Measurements from ENCODE around the gene ZNF532.

Gene ZNF532

DNA sequence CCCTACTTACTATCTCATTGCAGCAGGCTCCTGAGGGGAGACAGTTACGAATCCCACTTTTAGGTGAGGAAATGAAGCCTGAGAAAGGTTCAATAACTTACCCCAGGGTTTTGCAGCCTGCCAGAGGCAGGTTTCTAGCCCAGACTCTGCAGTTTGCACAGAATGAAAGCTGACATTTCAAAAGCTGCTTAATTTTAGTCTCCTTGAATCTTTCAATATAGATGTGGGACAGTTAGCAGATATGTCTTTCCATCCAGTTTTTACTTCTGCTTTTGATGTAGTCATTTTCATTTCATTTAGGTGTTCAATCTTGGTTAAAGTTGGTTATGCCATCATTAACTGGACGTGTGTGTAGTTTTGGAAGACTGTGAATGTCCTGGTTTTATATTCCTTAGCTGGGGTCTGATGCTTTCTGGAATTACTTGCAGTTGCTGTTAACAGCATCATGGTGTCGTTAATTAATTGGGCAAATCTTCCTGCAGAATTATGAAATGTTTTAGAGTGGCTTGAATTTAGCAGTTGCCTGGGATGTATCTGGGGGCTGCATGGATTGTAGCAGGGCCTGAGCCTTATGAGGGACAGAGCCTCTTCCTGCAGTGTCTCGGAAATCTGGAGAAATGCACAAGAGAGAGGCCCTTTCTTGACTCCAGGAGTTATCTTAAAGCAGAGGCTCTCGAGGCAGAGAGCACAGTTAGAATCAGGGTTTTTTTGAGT lies 100.8 kb downstream of the ZNF532 start:
- DNase-seq = no peak
- TF ChIP-seq GATA1 (IDR thresholded peaks at IDR 0.05; ENCODE audit: low read depth, low read length) = no peak
- TF ChIP-seq POLR2A (IDR thresholded peaks at IDR 0.05; ENCODE audit: low read length) = no peak

DNA sequence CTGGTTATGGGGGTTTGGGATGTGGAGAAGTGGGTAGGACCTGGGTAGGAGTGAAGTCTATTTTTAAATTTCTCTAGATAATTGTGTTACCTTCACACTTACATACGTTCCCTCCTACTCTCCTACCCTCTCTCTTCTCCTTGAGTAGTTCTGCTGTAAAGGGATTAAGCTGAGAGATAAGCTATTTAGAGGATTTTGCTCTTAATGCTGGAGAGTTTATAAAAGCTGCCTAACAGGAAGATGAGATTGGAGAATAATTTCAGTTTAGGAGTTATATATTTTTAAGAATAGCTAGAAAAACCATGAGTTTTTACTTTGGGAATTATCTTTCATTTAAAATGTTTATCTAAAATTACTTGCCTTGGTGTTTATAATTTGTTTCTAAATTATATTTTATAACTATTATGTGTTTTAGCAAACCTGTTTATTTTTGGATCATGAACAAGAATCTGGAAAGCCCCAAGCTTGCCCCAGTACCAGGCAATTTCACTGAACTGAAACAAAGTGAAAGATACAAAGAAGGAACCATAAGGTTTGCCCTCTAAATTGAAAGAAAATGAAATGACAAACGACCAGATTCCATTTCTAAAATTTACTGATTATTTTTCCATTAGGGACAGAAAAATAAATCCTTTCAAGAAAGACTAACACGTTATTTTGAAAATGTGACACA lies 101.5 kb downstream of the ZNF532 start:
- TF ChIP-seq GATA1 (IDR thresholded peaks at IDR 0.05; ENCODE audit: low read depth, low read length) (no peak), POLR2A (IDR thresholded peaks at IDR 0.05; ENCODE audit: low read length) (no peak)
- DNase-seq = no peak

DNA sequence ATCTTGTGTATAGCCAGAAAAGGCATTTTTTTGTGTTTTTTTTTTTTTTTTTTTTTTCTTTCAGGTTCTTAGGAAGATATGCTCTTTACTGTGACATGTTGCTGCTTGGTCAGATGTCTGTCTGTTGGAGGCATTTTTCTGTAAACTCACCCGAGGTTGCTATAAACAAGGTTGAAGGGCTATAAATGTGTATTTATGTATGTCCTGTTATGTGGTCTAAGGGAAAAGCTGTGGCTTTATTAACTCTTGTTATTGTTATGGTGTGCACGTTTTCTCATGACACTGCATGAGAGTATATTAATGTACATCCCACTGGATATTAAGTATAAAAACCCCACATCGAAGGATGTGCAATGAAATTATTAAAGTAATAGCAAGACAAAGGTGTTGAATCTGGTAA lies 102.0 kb downstream of the ZNF532 start:
- TF ChIP-seq POLR2A (IDR thresholded peaks at IDR 0.05; ENCODE audit: low read length) = no peak
- TF ChIP-seq GATA1 (IDR thresholded peaks at IDR 0.05; ENCODE audit: low read depth, low read length) = no peak
- no peak for DNase-seq

DNA sequence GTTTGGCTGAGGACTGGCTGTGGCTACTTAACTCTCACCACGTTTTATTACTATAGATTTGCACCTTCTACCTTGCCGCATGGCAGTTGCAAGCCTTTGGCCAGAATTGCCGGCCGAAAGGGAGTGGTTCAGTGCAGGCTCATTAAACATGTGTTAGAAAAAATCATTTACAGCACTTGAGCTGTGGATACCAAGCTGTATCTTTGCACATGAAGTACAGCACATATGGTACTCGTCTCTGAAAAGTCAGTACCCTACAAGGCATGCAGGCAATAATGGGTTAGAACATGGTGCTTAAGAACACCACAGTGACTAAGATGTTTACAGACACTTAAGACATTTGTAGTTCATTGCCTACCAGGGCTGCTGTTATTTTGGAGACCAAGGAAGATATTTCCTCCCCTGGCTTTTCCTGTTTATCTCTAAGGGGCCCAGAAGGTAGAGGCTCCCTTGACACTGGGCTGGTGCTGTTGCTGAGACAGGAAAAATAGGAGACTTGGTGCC lies 103.1 kb downstream of the ZNF532 start:
- TF ChIP-seq POLR2A (IDR thresholded peaks at IDR 0.05; ENCODE audit: low read length) = no peak
- no peak for TF ChIP-seq GATA1 (IDR thresholded peaks at IDR 0.05; ENCODE audit: low read depth, low read length)
- no peak for DNase-seq

DNA sequence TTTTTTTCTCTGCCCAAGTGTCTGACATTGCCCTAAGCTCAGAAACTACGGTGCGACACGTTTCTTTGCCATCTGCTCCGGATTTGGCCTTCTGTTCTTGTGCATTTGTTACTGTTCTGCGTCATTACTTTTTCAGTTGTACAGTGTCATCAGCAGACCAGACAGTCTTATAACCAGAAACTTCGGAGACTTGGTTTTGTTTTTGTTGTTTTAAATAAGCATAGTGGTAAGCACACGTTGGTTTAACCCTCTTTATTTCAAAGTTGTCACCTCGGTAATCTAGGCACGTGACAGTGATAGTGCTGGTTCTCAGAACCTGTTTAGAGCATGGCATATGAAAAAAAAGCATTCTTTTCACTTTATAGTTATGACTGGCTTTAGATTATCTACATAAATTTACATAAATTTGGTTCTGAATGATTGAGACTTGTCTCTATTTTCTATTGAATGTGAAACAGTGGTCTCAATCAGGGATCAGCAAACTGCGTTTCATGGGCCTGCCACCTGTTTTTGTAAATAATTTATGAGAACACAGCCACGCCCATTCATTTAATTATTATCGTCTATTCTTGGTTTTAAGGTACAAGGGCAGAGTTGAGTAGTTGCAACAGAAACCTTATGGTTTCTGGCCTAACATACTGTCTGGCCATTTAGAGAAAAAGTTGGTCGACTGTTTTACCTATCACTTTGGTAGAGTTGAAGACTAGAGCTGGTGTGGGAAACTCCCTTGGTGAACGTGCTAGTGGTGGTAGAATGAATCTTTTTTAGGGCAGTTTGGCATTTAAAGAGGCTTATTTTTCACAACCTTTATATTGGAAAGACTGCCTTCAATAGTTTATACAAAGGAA lies 106.5 kb downstream of the ZNF532 start:
- no peak for DNase-seq
- TF ChIP-seq POLR2A (IDR thresholded peaks at IDR 0.05; ENCODE audit: low read length) = no peak
- no peak for TF ChIP-seq GATA1 (IDR thresholded peaks at IDR 0.05; ENCODE audit: low read depth, low read length)

DNA sequence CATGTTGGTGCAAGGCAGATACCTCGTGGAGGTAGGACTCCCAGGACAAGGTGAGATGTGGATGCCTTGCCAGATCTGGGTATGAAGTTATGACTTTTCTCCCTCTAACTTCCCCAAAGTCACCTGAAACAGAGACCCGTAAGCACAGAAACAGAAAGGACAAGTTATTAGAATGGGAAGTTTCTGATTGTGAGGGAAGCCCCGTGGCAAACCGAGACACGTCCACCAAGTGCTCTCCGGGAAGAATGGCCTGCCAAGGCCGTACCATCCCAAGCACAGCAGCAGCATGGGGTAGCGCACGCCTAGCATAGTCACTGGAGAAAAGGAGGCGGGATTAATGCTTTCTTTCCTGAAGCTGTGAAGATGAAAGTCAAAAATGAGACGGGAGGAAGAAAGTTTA lies 110.6 kb downstream of the ZNF532 start:
- no peak for TF ChIP-seq GATA1 (IDR thresholded peaks at IDR 0.05; ENCODE audit: low read depth, low read length)
- TF ChIP-seq POLR2A (IDR thresholded peaks at IDR 0.05; ENCODE audit: low read length) = no peak
- no peak for DNase-seq

DNA sequence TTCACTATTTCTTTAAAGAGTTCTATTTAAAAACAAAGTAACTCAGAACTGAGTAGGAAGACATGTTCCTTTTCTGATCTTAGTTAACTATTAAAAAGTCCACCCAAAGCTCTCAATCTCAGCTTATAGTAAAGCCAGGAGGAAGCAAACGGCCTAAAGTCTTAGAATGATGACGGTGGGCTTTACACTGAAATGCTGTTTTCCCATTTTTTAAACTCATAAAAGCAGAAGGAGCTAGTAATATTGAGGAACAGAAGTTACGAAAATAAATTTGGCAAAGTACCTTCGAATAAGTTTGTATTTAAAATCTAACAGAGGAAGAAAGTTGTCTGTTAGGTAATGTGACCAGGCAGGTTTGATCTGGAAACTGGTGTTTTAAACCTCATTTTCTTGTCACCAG lies 111.1 kb downstream of the ZNF532 start:
- TF ChIP-seq POLR2A (IDR thresholded peaks at IDR 0.05; ENCODE audit: low read length) (no peak), GATA1 (IDR thresholded peaks at IDR 0.05; ENCODE audit: low read depth, low read length) (no peak)
- no peak for DNase-seq

DNA sequence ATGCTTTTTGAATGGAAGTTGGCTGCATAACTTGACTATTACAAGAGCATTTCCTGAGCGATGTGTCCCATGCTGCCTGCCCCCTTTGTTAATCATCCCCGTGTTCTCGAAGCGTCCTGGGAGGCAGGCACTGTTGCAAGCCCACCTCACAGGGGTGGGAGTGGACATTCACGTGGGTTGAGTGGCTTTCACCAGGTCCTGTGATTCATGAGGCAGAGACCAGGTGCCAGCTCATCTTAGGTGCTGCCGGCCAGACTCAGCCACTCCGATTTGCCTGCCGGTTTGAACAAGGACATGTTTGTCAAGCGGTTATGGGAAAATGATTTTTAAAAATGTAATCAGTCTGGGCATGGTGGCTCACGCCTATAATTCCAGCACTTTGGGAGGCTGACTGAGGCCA lies 112.5 kb downstream of the ZNF532 start:
- DNase-seq = no peak
- TF ChIP-seq GATA1 (IDR thresholded peaks at IDR 0.05; ENCODE audit: low read depth, low read length) = no peak
- TF ChIP-seq POLR2A (IDR thresholded peaks at IDR 0.05; ENCODE audit: low read length) = no peak

DNA sequence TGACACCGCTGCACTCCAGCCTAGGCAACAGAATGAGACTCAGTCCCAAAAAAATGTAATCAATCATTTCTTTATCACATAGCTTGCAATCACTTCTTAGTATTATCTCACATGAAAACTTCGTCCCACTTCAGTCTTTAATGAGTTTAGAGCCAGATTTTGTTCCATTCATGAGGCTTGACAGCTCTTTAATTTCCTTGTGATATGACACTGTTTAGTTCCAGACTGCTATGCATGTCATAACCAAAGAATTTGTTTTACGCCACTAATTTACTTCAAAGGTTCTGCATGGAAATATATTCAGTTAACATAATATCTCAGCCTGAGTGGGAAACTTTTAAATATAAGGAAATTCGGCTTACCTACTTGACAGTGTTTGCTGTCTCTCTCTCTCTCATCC lies 113.1 kb downstream of the ZNF532 start:
- TF ChIP-seq POLR2A (IDR thresholded peaks at IDR 0.05; ENCODE audit: low read length) = no peak
- no peak for TF ChIP-seq GATA1 (IDR thresholded peaks at IDR 0.05; ENCODE audit: low read depth, low read length)
- no peak for DNase-seq

DNA sequence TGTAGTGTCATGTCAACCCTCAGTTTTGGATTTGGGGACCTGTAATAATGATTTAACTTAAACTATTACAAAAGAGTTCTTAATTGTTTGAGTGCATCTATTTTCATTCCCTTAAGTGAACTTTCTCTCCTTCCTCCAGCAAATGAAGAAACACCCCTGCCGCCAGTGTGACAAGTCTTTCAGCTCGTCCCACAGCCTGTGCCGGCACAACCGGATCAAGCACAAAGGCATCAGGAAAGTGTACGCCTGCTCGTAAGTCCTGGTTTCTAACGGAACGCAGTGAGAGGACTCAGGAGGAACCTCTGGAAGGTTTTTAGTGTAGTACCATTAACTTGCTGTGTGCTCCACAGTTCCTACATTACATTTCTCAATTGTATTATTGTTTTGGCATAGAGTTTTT lies 114.2 kb downstream of the ZNF532 start:
- TF ChIP-seq POLR2A (IDR thresholded peaks at IDR 0.05; ENCODE audit: low read length) (no peak), GATA1 (IDR thresholded peaks at IDR 0.05; ENCODE audit: low read depth, low read length) (no peak)
- no peak for DNase-seq

DNA sequence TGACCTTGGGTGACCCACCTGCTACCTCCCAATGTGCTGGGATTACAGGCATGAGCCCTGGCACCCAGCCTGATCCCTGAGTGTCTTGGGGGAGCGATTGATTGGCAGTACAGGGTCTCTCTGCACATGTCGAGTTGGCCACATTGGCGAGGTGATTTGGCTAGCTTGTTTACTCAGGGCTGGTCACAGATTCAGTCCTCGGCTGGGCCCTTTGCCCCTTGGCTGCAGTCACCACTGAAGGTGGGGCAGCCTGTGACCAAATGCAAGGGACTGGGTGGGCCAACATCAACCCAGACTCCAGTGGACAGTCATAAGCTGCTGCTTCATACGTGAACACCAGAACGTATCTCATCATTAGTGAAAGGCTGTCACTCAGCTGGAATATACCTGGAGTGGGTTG lies 114.9 kb downstream of the ZNF532 start:
- no peak for TF ChIP-seq GATA1 (IDR thresholded peaks at IDR 0.05; ENCODE audit: low read depth, low read length)
- TF ChIP-seq POLR2A (IDR thresholded peaks at IDR 0.05; ENCODE audit: low read length) = no peak
- DNase-seq = no peak

DNA sequence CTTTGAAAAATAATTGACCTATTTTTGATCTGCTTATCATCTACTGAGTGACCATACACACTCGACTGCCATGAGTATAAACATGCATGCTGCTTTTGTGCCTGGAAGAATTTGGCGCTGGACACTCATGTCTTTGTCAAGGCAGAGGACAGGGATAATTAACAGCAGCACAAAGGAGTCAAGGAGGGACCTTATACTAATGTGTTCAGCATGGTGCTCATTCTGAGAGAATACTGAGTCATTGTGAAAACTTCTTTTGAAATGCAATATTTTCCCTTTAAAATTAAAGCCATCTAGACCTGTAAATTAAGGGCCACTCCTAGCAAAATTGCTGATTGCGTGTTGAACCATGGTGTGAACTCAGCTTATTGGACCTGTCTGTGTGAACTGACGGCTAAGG lies 116.3 kb downstream of the ZNF532 start:
- TF ChIP-seq POLR2A (IDR thresholded peaks at IDR 0.05; ENCODE audit: low read length) (no peak), GATA1 (IDR thresholded peaks at IDR 0.05; ENCODE audit: low read depth, low read length) (no peak)
- no peak for DNase-seq

DNA sequence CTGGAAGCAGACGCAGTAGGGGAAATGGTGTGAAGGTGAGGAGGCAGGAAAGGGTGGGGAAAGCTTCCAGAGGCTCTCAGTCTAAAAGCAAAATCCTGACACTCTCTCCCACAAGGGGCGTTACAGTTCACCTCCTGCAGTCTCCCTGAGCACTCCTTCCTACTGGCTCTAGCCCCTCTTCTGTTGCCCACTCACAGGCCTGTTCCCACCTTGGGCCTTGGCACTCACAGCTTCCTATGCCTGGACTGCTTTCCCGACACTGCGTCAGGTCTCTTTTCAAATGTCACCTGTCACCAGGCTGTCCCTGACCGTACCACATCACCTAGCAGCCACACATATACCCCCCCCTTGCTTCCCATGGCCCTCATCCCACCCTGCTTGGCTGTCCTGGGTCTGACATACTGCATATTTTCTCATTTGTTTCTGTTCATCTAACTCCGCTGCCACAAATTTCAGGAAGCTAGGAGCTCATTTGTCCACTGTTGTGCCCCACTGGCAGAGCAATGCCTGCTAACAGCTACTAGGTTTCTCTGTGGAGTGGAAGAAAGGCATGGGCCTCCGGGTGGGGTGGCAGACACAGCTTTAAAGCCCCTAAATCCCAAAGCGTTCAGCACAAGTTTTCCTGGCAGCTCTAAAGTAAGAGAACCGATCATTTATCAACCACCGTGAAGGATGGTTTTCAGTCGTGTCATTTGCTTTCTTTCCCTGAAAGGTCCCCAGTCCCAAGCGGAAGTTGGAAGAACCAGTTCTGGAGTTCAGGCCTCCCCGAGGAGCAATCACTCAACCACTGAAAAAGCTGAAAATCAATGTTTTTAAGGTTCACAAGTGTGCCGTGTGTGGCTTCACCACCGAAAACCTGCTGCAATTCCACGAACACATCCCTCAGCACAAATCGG lies 118.8 kb downstream of the ZNF532 start:
- TF ChIP-seq GATA1 (IDR thresholded peaks at IDR 0.05; ENCODE audit: low read depth, low read length) (no peak), POLR2A (IDR thresholded peaks at IDR 0.05; ENCODE audit: low read length) (no peak)
- DNase-seq = no peak

All from erythroblast (primary cell).